Karpas-422 (cell line): ENCODE measurements around the gene TAF10. TPM values are rescaled to one million over a fixed set of nuclear protein-coding genes. Genes with fewer than 3 reads are reported as not detected.

ENCODE experiments used
- DNase-seq: peaks from one replicate; pipeline ENCODE4 v3.0.0-alpha.2; 2015
- H2AFZ ChIP-seq: fragments of 200-600 bp; sonication (generic); 2 replicates; pipeline ENCODE4 v1.6.1; 2014; ENCODE audit warnings: antibody characterized with exemption, low read length, mixed read lengths
- H3K27ac ChIP-seq: fragments of 200-600 bp; sonication (generic); 2 replicates; pipeline ENCODE4 v1.5.1; 2014; ENCODE audit warnings: mild to moderate bottlenecking, low read length, moderate library complexity
- H3K27me3 ChIP-seq: fragments of 200-600 bp; sonication (generic); 2 replicates; pipeline ENCODE4 v1.6.1; 2014; ENCODE audit warnings: low read length, mixed read lengths
- H3K36me3 ChIP-seq: fragments of 200-600 bp; sonication (generic); 2 replicates; pipeline ENCODE4 v1.6.1; 2014; ENCODE audit warnings: low read length, mixed read lengths; ENCODE audit not compliant: insufficient read depth
- H3K4me1 ChIP-seq: fragments of 200-600 bp; sonication (generic); 2 replicates; pipeline ENCODE4 v1.6.1; 2014; ENCODE audit warnings: mild to moderate bottlenecking, low read length, mixed read lengths
- H3K4me2 ChIP-seq: fragments of 200-600 bp; sonication (generic); 2 replicates; pipeline ENCODE4 v1.6.1; 2014; ENCODE audit warnings: low read length, low read depth, mild to moderate bottlenecking; ENCODE audit not compliant: poor library complexity, severe bottlenecking
- H3K4me3 ChIP-seq: fragments of 200-600 bp; sonication (generic); 2 replicates; pipeline ENCODE4 v1.5.1; 2014; ENCODE audit warnings: mild to moderate bottlenecking, antibody characterized with exemption, low read length, mixed read lengths
- H3K79me2 ChIP-seq: fragments of 200-600 bp; sonication (generic); 2 replicates; pipeline ENCODE4 v1.6.1; 2014; ENCODE audit warnings: mild to moderate bottlenecking, low read length, mixed read lengths
- H3K9ac ChIP-seq: fragments of 200-600 bp; sonication (generic); 2 replicates; pipeline ENCODE4 v1.6.0; 2014; ENCODE audit warnings: low read length
- H3K9me2 ChIP-seq: fragments of 200-600 bp; sonication (generic), shearing (Covaris generic); replicated peaks from 2 replicates; pipeline ENCODE4 v1.6.0; 2014; ENCODE audit warnings: mild to moderate bottlenecking, low read length, moderate library complexity; ENCODE audit not compliant: insufficient read depth
- H3K9me3 ChIP-seq: fragments of 300-700, 200-600 bp; sonication (generic); 2 replicates; pipeline ENCODE4 v1.6.1; 2014; ENCODE audit warnings: low read length, mixed read lengths
- H4K20me1 ChIP-seq: fragments of 200-600 bp; sonication (generic); 2 replicates; pipeline ENCODE4 v1.6.1; 2014; ENCODE audit warnings: mild to moderate bottlenecking, antibody characterized with exemption, low read length, low read depth; ENCODE audit not compliant: insufficient read depth
- total RNA-seq: library from RNA; depleted of rRNA; stranded (reverse); fragments of >200 nt; shearing (Covaris generic); gene quantifications from 2 replicates; pipeline ENCODE4 v1.2.3, GENCODE V29; 2014; ENCODE audit warnings: low replicate concordance

TAF10 gene
- total RNA-seq, 1 experiment from 2014 or later, result 158 TPM

DNA sequence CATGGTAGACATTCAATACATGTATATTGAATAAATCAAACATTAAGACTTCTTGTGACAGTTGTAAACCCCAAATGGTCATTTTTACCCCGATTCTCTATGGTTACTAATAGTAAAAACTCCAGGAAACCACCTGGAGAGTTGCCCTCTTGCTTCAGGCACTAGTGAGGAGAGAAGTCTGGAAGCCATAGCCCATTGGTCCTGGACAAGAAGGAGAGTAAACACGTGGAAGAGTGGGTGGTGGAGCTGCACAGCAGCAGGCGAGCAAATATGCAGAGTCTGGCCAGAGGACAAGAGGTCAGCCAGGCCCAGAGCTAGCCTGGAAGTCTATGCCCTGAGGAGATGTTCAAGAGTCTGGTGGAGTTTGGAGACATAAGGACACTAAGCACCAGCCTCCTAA, 25.9 kb upstream of the TAF10 start:
- H2AFZ ChIP-seq, result no peak overlapping the region
- no peak for DNase-seq
- no peak overlapping the region for H3K27ac ChIP-seq
- no peaks in the 10 kb centered on the region for H3K9me3 ChIP-seq
- no peaks in the 10 kb centered on the region for H3K4me1 ChIP-seq
- no peak overlapping the region for H3K4me2 ChIP-seq
- no peaks in the 10 kb centered on the region for H3K79me2 ChIP-seq
- no peaks in the 10 kb centered on the region for H4K20me1 ChIP-seq
- H3K36me3 ChIP-seq, result no peaks in the 10 kb centered on the region
- no peaks in the 10 kb centered on the region for H3K9me2 ChIP-seq
- no peak overlapping the region for H3K4me3 ChIP-seq
- no peak overlapping the region for H3K9ac ChIP-seq
- H3K27me3 ChIP-seq, result no peaks in the 10 kb centered on the region

DNA sequence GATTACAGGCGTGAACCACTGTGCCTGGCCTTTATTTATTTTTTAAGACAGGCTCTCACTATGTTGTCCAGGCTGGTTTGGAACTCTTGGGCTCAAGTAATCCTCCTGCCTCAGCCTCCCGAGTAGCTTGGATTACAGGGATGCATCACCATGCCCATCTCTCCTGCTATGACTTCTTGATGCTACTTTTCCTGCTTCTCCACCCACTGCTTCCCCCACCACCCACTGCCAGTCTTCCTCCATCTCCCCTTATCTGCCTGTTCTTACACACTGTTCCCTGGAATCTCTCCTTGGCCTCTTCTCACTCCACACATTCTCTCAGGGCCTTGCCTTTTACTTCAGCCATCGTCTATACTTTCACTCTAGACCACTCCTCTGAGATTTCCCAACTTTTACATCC, 24.5 kb upstream of the TAF10 start:
- H3K27me3 ChIP-seq, result no peaks in the 10 kb centered on the region
- H3K9ac ChIP-seq, result no peak overlapping the region
- H3K4me3 ChIP-seq, result no peak overlapping the region
- no peak overlapping the region for H2AFZ ChIP-seq
- DNase-seq, result no peak
- no peaks in the 10 kb centered on the region for H3K79me2 ChIP-seq
- no peaks in the 10 kb centered on the region for H3K36me3 ChIP-seq
- no peaks in the 10 kb centered on the region for H3K9me2 ChIP-seq
- H4K20me1 ChIP-seq, result no peaks in the 10 kb centered on the region
- H3K4me1 ChIP-seq, result no peaks in the 10 kb centered on the region
- H3K27ac ChIP-seq, result no peak overlapping the region
- H3K9me3 ChIP-seq, result no peaks in the 10 kb centered on the region
- H3K4me2 ChIP-seq, result no peak overlapping the region

GRCh38 chr11:6635082-6635932, 23.3 kb upstream of the TAF10 start:
- no peak overlapping the region for H3K4me3 ChIP-seq
- no peak overlapping the region for H3K4me2 ChIP-seq
- H3K79me2 ChIP-seq, result no peaks in the 10 kb centered on the region
- no peaks in the 10 kb centered on the region for H3K9me3 ChIP-seq
- no peaks in the 10 kb centered on the region for H3K4me1 ChIP-seq
- no peak overlapping the region for H2AFZ ChIP-seq
- no peak overlapping the region for H3K9ac ChIP-seq
- no peaks in the 10 kb centered on the region for H4K20me1 ChIP-seq
- no peaks in the 10 kb centered on the region for H3K36me3 ChIP-seq
- no peak overlapping the region for H3K27ac ChIP-seq
- no peak for DNase-seq
- no peaks in the 10 kb centered on the region for H3K9me2 ChIP-seq
- H3K27me3 ChIP-seq, result no peaks in the 10 kb centered on the region

DNA sequence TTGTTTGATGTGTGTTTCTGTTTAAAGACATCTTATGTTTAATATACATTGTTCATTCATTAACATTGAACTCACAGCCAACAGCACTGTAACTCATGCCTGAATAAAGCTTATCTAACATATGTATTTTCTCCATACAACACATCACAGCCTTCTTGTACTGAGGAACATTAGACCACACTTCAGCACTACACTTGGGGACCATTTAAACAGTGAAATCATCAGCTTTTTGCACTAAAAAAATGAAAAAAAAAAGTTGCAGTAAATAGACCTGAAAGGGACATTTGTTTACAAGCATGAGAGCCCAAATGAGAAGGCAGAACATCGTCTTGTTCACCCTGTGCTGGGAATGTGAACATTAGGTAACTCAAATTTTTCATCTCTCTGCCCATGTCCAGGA, 22.5 kb upstream of the TAF10 start:
- Histone ChIP-seq H3K79me2 (no peaks in the 10 kb centered on the region), H3K9me3 (no peaks in the 10 kb centered on the region), H2AFZ (no peak overlapping the region), H3K36me3 (no peaks in the 10 kb centered on the region), H4K20me1 (no peaks in the 10 kb centered on the region), H3K9ac (no peak overlapping the region), H3K4me1 (no peaks in the 10 kb centered on the region), H3K4me2 (no peak overlapping the region), H3K4me3 (no peak overlapping the region), H3K27ac (no peak overlapping the region), H3K9me2 (no peaks in the 10 kb centered on the region), H3K27me3 (no peaks in the 10 kb centered on the region)
- DNase-seq, result no peak

DNA sequence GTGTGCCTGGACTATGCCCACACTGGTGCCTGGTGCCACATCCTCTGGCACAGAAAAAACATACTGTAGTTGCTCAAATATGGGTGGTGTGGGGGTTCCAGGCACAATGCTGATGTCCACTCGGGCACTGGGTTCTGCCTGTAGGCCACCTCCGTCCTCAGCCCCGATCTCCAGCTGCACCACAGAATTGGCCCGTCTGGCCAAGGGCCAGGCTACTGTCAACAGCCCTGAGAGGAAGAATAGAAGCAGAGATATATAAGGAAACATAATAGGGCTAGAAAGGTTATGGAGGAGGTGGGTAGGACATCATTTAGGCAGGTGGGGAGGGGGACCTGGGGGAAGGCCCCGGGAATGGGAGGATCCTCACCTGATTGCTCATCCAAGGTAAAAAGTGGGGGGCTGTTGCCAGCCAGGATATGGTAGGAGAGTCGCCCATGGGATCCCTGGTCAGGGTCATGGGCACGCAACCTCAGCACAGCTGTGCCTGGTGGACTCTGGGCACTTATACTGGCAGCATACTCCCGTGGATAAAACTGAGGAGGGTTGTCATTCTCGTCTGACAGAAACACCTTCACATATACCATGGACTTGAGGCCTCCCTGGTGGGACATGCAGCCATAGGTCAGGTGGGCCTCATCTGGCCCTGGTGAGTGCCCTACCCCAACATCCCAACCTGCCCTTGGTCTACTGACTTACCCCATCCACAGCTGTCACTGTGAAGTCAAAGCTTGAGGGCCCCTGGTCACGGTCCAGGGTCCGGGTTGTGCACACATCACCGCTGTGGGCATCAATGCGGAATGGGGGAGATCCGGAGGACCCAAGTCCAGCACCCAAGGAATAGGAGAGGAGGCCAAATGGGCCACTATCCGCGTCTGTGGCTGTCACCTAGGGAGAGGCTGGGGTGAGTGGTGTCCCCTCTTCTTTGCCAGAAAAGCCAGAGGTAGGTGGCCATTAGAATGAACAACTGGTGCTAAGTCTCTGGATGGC, 21.7 kb upstream of the TAF10 start:
- no peaks in the 10 kb centered on the region for H3K4me1 ChIP-seq
- no peaks in the 10 kb centered on the region for H3K9me3 ChIP-seq
- no peak overlapping the region for H3K9ac ChIP-seq
- H2AFZ ChIP-seq, result no peak overlapping the region
- no peak overlapping the region for H3K4me3 ChIP-seq
- H3K4me2 ChIP-seq, result no peak overlapping the region
- no peak for DNase-seq
- no peaks in the 10 kb centered on the region for H3K79me2 ChIP-seq
- H3K27me3 ChIP-seq, result no peaks in the 10 kb centered on the region
- no peaks in the 10 kb centered on the region for H3K9me2 ChIP-seq
- H4K20me1 ChIP-seq, result no peaks in the 10 kb centered on the region
- no peak overlapping the region for H3K27ac ChIP-seq
- H3K36me3 ChIP-seq, result no peaks in the 10 kb centered on the region

DNA sequence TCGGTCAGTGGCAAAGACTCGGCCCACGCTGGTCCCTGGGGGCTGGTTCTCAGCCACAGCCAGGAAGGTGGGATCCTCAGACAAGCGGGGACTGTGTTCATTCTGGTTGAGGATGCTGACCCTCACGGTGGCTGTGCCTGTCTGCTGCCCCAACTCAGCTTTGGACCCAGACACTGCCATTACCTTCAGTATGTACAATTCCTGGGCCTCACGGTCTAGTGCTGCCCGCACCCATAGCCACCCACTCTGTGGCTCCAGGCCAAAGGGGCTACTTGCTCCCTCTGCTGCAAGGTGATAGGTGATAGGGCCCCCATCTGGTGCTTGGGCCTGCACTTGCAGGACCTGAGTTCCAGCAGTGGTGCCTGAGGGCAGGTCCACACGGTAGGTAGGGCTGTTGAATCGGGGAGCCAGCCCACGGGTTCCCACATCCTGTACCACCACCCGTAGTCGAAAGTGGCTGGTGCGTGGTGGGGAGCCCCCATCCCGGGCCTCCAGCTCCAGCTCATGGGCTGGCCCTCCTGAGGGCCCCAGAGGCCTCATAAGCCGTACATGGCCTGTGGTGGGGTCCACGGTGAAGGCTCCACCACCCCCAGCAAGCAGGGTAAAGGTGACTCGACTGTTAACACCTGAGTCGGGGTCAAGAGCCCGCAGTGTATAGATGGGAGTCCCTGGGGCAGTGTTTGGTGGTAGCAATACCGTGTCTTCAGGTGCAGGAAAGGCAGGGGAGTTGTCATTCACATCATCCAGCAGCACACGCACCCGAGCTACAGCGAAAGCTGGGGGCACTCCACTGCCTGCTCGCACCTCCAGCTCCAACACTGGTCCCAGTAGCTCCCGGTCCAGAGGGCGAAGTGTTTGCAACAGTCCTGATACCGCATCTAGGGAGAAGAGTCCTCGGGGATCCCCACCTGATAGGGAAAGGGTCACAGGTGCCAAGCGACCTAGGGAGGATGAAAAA, 20.4 kb upstream of the TAF10 start:
- Histone ChIP-seq H3K4me2 (no peak overlapping the region), H2AFZ (no peak overlapping the region), H3K9me3 (no peaks in the 10 kb centered on the region), H3K36me3 (no peaks in the 10 kb centered on the region), H3K27me3 (no peaks in the 10 kb centered on the region), H3K79me2 (no peaks in the 10 kb centered on the region), H3K4me1 (peaks cover 4% of the 10 kb centered on the region; the same call in 1 of the 2 replicates), H3K9me2 (no peaks in the 10 kb centered on the region), H3K4me3 (no peak overlapping the region), H4K20me1 (no peaks in the 10 kb centered on the region), H3K27ac (no peak overlapping the region), H3K9ac (no peak overlapping the region)
- DNase-seq, result no peak

- no peaks in the 10 kb centered on the region for H3K9me2 ChIP-seq
- H3K9me3 ChIP-seq, result no peaks in the 10 kb centered on the region
- no peak overlapping the region for H3K27ac ChIP-seq
- no peaks in the 10 kb centered on the region for H3K27me3 ChIP-seq
- no peak for DNase-seq
- no peak overlapping the region for H3K9ac ChIP-seq
- H3K4me1 ChIP-seq, result peaks cover 4% of the 10 kb centered on the region; the same call in 1 of the 2 replicates
- no peak overlapping the region for H3K4me3 ChIP-seq
- no peaks in the 10 kb centered on the region for H3K36me3 ChIP-seq
- no peaks in the 10 kb centered on the region for H3K79me2 ChIP-seq
- H3K4me2 ChIP-seq, result no peak overlapping the region
- no peak overlapping the region for H2AFZ ChIP-seq
- H4K20me1 ChIP-seq, result no peaks in the 10 kb centered on the region
Measured at GRCh38 chr11:6631361-6631890, 19.4 kb upstream of the TAF10 start.
